RWPE2 (cell line): ENCODE measurements around the gene STRIP2.

Experiments
- ATAC-seq: fragments of 200-7000 bp; cut with Tn5 transposase; 3 replicates; pipeline ENCODE4 v1.9.1; 2021; ENCODE audit warnings: low read depth
- DNase-seq: peaks from one replicate; pipeline ENCODE4 v3.0.0-alpha.2; 2020; ENCODE audit warnings: low spot score
- H3K27ac ChIP-seq: fragments of 450-650 bp; 2 replicates; pipeline ENCODE4 v1.5.1; 2017; ENCODE audit warnings: mild to moderate bottlenecking; ENCODE audit not compliant: poor library complexity, severe bottlenecking
- H3K27me3 ChIP-seq: fragments of 250-450 bp; sonication (Bioruptor Pico); 2 replicates; pipeline ENCODE4 v1.5.1; 2021; ENCODE audit warnings: mild to moderate bottlenecking, moderate library complexity; ENCODE audit not compliant: insufficient read depth, poor library complexity, severe bottlenecking
- H3K36me3 ChIP-seq: fragments of 250-450 bp; sonication (Bioruptor Pico); 2 replicates; pipeline ENCODE4 v1.5.1; 2020; ENCODE audit warnings: low read depth, mild to moderate bottlenecking, moderate library complexity
- H3K4me1 ChIP-seq: fragments of 250-450 bp; sonication (Bioruptor Pico); 2 replicates; pipeline ENCODE4 v1.5.1; 2021; ENCODE audit warnings: mild to moderate bottlenecking, moderate library complexity; ENCODE audit not compliant: insufficient read depth, poor library complexity, severe bottlenecking
- H3K4me3 ChIP-seq: fragments of 250-450 bp; sonication (Bioruptor Pico); 2 replicates; pipeline ENCODE4 v1.5.1; 2021; ENCODE audit warnings: mild to moderate bottlenecking, moderate library complexity; ENCODE audit not compliant: severe bottlenecking
- H3K9me3 ChIP-seq: fragments of 250-450 bp; sonication (Bioruptor Pico); 2 replicates; pipeline ENCODE4 v1.5.1; 2021; ENCODE audit warnings: mild to moderate bottlenecking, moderate library complexity; ENCODE audit not compliant: severe bottlenecking
- TF ChIP-seq, protein P1 (sequence below): fragments of 450-650 bp; IDR thresholded peaks from one replicate; pipeline ENCODE4 v1.5.1; 2017; ENCODE audit warnings: mild to moderate bottlenecking, moderate library complexity; ENCODE audit not compliant: poor library complexity, severe bottlenecking

The STRIP2 gene

GRCh38 chr7:129493555-129493954 is 59.3 kb downstream of the STRIP2 start:
- H3K27ac ChIP-seq: no peak overlapping the region
- DNase-seq (no peak), ATAC-seq (no peak)
- no peaks in the 10 kb centered on the region for H3K36me3 ChIP-seq
- H3K4me3 ChIP-seq: no peak overlapping the region
- no peaks in the 10 kb centered on the region for H3K27me3 ChIP-seq
- H3K9me3 ChIP-seq: no peaks in the 10 kb centered on the region
- no peaks in the 10 kb centered on the region for H3K4me1 ChIP-seq
- TF ChIP-seq, protein P1, sequence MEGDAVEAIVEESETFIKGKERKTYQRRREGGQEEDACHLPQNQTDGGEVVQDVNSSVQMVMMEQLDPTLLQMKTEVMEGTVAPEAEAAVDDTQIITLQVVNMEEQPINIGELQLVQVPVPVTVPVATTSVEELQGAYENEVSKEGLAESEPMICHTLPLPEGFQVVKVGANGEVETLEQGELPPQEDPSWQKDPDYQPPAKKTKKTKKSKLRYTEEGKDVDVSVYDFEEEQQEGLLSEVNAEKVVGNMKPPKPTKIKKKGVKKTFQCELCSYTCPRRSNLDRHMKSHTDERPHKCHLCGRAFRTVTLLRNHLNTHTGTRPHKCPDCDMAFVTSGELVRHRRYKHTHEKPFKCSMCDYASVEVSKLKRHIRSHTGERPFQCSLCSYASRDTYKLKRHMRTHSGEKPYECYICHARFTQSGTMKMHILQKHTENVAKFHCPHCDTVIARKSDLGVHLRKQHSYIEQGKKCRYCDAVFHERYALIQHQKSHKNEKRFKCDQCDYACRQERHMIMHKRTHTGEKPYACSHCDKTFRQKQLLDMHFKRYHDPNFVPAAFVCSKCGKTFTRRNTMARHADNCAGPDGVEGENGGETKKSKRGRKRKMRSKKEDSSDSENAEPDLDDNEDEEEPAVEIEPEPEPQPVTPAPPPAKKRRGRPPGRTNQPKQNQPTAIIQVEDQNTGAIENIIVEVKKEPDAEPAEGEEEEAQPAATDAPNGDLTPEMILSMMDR: peak; percentile 23

DNA sequence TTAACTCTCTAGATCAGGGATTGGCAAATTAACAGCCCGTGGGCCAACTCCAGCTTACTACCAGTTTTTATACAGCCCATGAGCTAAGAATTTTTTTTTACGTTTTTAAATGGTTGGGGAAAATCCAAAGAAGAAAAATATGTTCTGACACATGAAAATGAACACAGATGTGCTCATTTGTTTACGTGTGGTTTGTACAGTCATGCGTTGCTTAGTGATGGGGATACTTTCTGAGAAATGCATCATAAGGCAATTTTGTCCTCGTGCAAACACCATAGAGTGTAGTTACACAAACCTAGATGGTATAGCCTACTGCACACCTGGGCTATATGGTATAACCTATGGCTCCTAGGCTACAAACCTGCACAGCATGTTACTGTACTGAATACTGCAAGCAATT is 59.8 kb downstream of the STRIP2 start:
- peak; percentile 80 for ATAC-seq

GRCh38 chr7:129495987-129496386 is 61.8 kb downstream of the STRIP2 start:
- no peak for ATAC-seq
- no peaks in the 10 kb centered on the region for H3K27me3 ChIP-seq
- no peak overlapping the region for H3K4me3 ChIP-seq
- TF ChIP-seq, protein P1: no peak
- H3K9me3 ChIP-seq: no peaks in the 10 kb centered on the region
- no peaks in the 10 kb centered on the region for H3K36me3 ChIP-seq
- no peak overlapping the region for H3K27ac ChIP-seq
- no peak for DNase-seq
- no peaks in the 10 kb centered on the region for H3K4me1 ChIP-seq

More for the DNA sequence above, 59.8 kb downstream of the STRIP2 start:
- Histone ChIP-seq H3K27me3 (no peaks in the 10 kb centered on the region), H3K4me3 (no peak overlapping the region), H3K4me1 (no peaks in the 10 kb centered on the region), H3K9me3 (no peaks in the 10 kb centered on the region), H3K27ac (no peak overlapping the region), H3K36me3 (no peaks in the 10 kb centered on the region)
- TF ChIP-seq, protein P1: no peak
- no peak for DNase-seq

DNA sequence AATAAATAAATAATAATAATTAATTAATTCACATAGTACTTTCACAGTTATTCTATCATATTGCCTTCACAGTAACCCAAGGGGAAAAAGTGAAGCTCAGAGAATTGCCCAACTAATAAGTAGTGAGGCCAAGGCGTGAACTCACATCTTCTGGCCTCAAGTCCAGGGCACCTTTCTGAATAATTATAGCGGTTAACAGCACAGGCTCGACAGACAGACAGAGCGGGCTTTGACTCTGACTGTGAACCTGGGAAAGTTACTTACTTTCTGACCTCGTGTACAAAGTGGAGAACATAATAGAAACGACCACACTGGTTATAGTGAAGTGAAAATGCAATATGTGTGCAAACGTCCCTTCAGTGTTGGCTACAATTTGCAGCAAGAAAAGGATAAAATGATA is 62.4 kb downstream of the STRIP2 start:
- H3K27me3 ChIP-seq: no peaks in the 10 kb centered on the region
- TF ChIP-seq, protein P1: no peak
- H3K9me3 ChIP-seq: no peaks in the 10 kb centered on the region
- H3K4me3 ChIP-seq: no peak overlapping the region
- no peaks in the 10 kb centered on the region for H3K4me1 ChIP-seq
- ATAC-seq: no peak
- DNase-seq: no peak
- H3K27ac ChIP-seq: no peak overlapping the region
- no peaks in the 10 kb centered on the region for H3K36me3 ChIP-seq

DNA sequence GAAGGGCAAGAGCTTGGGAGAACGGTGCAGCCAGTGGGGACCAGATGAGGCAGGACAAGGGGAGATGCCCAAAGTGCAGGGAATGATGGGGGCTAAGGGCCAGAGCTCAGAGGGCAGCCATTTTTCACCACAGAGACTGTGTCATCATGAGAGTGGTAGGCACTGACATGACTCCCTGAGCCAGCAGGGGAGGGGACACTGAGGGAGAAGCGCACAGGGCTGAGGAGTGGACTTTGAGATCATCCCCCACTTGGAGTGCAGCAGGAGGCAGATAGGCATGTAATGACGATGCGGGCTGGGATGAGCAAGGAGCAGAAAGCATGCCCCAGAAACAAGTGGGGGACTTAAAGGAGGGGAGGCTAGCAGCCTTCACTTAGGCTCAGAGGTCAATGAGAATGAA is 62.9 kb downstream of the STRIP2 start:
- Histone ChIP-seq H3K9me3 (no peaks in the 10 kb centered on the region), H3K4me3 (no peak overlapping the region), H3K27me3 (no peaks in the 10 kb centered on the region), H3K36me3 (no peaks in the 10 kb centered on the region), H3K4me1 (no peaks in the 10 kb centered on the region), H3K27ac (no peak overlapping the region)
- no peak for ATAC-seq
- TF ChIP-seq, protein P1: no peak
- DNase-seq: no peak
